GM19193 (cell line): ENCODE data around the gene PARP6.

Experiments used
- POLR2A ChIP-seq: IDR thresholded peaks from 4 replicates; pipeline ENCODE4 v1.6.1; 2011; ENCODE audit not compliant: insufficient read depth, insufficient read length; ENCODE audit errors: extremely low read depth

PARP6 gene, protein sequence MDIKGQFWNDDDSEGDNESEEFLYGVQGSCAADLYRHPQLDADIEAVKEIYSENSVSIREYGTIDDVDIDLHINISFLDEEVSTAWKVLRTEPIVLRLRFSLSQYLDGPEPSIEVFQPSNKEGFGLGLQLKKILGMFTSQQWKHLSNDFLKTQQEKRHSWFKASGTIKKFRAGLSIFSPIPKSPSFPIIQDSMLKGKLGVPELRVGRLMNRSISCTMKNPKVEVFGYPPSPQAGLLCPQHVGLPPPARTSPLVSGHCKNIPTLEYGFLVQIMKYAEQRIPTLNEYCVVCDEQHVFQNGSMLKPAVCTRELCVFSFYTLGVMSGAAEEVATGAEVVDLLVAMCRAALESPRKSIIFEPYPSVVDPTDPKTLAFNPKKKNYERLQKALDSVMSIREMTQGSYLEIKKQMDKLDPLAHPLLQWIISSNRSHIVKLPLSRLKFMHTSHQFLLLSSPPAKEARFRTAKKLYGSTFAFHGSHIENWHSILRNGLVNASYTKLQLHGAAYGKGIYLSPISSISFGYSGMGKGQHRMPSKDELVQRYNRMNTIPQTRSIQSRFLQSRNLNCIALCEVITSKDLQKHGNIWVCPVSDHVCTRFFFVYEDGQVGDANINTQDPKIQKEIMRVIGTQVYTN

DNA sequence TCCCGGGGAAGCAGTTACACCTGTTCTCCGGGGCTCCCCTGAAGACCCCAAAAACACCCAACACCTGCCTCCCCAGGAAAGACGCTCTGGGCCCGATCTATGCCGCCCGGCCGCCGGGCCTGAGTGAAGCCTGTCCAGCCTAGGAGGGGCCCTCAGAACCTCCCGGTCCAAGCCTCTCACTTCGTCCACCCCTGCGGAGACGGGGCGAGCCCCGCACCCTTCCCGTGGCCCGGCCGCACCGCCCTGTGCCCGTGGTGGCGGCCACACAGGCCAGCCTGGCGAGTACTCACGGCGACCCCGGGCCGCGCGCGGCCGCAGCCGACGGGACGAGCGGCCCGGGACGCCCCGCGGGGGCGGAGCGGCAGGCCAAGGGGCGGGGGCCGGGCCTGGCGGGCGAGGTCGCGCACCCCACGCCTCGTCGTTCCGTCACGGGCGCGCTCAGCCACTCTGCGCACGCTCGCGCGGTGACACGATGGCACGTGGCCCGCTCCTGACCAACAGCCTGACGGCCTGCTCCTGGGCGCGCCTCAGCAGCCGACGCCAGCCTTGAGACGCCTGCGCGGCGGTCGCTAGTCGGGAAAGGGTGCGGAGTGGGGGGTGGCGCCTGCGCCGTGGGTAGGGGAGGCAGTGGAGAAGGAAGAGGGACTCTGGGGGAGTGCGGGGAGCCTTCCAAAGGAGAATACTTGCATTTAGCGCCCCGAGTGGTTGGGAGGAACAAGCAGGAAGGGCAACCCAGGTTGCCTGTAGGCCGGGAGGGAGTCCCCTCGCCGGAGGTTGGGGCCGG, at the start of gene PARP6:
Gene PARP6 (minus strand): TSS at position 342 of the 784 bp plus-strand sequence. CDS start 5,077 bp downstream, outside the sequence.
- TF ChIP-seq POLR2A, result peak; percentile 73

DNA sequence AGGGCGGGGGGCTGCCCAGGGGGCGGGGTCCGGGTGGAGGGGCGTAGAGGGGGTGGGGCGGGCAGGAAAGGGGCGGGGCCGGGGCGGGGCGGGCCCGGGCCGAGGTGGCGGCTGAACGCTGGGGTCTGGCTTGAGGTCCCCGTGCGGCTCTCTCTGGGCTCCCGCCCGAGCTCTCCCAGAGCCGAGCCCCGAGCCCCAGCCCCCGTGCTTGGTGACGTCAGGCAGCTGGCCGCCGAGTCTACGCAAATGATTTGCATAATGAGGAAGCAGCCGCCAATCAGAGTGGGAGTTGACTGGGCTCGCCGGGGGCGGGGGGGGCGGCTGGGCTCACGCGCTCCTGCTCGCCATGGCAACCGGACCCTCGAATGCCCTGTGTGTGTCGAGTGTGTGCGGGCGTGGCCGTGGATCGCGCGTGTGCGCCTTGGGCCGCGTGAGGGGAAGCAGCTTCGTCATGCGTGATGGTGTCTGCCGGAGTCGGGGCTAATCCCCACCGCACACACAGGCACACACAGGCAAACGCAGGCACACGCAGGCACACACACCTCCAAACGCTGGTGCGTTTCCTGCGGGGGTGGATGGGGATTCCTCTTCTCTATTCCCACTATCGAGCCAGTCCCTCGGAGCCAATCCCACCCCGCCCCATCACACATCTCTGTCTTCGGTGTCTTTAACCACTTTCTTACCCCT, 47.8 kb upstream of the PARP6 start, which contains the start of gene CELF6:
Gene CELF6 (minus strand): TSS at position 173 of the 687 bp plus-strand sequence. CDS start 283 bp downstream, outside the sequence.
- TF ChIP-seq POLR2A, result peak; percentile 22

DNA sequence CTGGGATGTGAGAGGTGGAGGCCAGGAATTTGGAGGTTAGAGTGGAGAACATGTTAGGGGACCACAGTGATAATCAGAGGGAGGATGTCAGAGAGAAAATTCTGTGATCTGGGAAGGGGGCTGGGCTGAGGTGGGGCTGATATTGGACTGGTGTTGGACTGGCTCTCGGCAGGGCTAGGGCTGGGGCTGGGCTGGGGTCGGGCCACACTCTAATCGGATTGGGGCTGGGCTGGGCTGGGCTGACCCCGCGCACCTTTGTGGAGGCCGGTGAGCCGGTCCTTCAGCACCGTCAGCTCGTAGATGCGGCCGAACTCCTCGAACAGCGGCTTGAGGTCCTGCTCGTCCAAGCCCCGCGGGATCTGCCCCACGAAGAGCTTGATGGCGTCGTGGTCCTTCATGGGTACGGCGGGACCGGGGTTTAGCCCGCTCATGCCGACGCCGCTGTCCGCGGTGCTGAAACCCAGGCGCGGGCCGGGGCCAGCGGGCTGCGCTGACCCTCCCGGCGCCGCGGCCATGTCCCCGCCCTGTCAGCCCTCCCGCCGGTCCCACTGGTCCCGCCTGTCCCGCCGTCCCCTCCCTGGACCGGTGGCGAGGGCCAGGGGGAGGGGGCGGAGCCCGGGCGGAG, 47.1 kb upstream of the PARP6 start:
- no peak for TF ChIP-seq POLR2A

DNA sequence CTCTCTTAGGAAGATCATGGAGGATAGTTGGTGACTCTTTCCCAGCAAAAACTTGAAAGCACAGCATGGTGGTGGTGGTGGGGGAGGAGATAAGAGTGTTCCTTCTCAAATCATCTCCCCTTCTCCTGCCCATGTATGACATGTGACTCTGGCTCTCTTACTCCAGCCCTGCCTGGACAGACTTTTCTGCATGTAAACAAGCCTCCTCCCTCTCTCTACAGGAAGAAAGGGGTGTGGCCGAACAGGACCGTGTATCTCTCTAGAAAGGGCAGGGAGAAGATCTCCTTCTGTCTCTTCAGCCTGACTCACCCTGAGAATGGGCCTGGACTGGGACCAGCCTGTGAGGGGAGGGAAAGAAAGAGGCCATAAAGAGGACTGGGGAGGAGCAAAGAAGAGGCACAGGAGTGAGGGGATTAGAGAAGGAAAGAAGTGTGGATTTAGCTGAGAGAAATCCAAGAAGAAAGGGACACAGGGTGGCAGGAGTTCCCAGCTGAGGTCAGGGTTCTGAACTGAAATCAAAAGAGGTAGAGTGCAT, 46.1 kb upstream of the PARP6 start:
- no peak for TF ChIP-seq POLR2A

DNA sequence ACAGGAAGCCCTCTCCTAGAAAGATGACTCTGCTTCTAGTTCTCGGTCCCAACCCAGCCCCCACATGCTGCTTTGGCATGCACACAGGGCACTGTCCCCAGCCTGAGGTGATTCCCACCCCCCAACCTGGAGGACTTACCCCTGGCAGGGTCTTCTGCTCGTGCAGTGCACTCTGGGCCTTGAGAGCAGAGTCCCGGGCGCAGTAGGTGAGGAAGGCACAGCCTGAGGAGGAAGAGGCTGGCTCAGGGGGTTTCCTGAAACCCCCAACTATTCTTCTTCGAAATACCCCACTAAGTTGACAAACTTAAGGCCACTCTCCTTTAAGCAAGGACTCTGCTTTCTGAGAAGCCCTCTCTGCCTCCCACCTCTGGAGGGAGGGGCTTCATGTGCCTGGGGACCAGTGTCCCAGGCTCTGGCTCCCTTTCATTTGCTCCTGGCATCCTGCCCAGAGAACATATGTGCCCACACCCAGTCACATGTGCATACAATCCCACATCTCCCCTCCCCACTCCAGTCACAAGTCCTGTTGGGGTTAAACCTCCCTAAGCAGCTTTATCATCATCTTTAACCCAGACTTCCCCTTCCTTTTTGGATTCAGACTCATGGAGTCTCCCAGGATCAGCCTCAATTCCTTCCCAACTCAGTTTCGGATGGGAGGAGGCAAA, 43.5 kb upstream of the PARP6 start:
- TF ChIP-seq POLR2A, result no peak

DNA sequence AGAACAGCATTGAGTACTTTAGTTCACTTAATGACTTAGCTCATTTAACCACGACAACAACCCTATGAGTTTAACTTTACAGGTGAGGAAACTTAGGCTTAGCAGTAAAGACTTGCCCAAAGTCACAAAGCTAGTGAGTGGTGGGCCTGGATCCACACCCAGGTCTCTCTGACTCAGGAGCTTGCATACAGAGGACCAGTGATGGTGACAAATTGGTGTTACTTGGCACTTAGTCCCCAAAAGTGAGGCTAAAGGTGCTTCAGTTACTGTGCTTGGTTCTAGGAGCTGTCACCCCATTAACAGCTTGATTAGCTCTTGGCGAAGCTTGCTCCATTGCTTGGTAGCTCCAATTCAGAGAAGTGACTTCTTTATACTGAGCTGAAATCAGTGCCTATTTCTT, 41.5 kb upstream of the PARP6 start:
- no peak for TF ChIP-seq POLR2A

DNA sequence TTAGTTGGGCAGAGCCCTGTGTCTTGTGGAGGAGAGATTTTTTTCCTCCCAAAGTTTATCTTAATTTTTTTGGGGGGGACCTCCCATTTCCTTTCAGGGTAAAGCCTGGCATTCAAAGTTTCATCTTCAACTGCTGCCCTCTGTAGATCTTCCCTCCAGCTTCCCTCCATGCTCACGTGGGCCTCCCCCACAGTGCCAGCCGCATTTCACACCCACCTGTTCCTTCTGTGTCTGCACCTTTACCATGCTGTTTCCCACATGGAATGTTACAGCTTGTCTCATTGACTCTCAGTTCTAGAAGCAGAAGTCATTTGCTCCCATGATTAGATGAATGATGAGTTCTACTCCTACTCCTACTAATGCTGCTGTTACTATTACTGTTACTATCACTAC, 41.1 kb upstream of the PARP6 start:
- no peak for TF ChIP-seq POLR2A

DNA sequence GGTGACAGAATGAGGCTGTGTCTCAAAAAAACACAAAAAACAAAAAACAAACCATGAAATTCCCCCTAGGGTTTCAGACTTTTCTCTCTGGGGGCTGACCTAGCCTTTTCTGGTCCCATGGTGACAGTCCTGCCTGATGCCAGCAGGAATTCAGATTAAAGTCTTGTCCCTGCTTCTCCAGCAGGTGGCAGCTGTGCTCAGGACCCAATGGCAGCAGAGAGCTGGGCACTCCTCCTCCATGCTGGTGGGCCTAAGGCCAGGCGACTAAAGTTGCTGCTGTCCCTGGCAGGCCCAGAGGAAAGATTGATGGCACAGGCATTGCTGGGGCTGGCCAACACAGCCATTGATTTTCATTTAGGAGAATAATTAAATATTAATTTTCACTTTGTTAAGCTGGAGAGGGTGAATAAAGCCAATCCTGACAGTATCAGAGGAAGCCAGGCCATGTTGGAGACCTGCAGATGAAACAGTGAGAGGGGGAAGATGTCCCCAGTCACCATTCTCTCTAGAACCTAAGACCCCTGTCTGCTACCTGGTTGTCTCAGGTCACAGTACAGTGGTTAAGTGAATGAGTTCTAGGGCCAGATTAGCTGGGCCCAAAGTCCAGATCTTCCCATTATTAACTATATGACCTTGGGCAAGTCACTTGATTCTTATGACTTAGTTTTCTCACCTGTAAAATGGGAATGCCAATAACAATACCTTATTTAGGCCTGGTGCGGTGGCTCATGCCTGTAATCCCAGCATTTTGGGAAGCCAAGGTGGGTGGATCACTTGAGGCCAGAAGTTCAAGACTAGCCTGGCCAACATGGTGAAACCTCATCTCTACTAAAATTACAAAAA, 40.5 kb upstream of the PARP6 start:
- TF ChIP-seq POLR2A, result no peak

DNA sequence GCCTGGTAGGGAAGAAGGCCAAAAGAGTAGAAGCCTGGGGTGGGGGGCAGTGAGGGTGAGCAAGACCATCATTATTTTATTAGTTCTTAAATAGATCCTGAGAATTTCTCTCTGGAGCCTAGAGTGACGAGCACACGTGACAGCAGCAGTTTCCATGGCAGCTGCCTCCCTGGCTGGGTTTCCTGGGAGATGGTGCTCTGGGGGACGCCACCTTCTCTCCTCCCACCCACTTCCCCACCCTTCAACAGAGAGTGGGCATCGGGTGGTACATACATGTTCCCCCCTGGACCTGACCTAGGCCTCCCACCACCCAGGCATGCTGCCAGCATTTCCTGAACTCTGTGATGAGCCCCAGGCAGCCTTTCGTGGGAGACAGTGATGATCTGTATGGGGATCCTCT, 34.7 kb upstream of the PARP6 start:
- no peak for TF ChIP-seq POLR2A

DNA sequence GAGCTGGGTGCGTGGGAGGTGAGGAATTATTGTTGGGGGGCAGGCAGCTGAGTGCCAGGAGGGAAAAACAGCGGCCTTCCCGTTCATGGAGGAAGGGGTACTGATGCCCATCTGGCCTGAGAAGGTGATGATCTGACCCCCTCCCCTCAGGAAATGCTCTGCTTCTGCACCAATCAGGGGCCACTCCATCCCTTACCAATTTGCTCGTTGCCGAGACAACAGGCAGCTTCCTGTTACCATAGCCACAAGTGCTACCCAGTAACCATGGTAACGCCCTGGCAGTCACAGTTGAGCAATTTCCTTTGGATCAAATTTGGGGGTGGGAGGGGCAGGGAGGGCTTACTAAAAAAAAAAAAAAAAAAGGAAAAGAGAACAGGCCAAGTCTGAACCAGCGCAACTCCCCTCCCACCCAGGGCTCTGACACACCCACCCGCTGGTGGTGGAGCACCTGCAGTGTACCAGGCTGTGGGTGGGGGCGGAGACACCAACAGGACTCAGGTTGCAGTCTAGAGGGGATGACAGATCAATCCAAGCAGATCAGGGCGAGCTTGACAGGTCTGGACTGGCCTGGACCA, 33.9 kb upstream of the PARP6 start:
- TF ChIP-seq POLR2A, result no peak

DNA sequence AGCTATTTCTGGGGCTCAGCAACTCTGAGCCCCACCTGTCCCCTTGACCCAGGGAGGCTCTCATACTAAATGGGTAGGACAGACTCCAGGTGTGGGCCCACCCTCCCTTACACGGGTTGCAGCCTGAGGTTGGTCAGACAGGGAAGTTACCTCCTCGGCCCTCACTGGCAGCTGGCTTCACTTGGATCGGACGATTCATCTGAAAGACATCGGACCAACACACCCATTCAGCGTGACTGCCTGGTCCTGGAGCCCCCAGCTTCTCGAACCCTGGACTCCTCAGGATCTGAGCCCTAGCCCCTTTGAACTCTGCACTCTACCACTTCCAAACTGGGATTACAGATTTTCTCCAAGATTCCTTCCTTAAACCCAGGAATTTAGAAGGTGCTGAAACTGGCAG, 32.2 kb upstream of the PARP6 start:
- no peak for TF ChIP-seq POLR2A

DNA sequence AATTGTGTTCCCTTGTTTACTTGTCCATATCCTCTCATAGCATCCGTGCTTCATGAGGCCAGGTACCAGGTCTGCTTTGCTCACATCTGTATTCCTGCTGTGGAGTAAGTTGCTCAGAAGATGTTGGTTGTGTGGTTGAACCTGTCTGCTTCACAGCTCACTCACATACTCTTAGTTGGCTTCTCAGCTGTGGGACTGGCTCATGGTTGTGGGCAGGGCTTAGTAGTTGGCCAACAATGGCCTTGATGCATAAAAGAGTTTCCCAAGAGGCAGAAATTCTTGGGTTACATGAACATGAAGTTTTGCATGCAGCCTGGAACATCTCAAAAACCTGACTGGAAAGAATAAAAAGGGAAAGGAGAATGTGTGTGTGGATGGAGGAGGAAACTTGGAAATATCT, 30.6 kb upstream of the PARP6 start:
- TF ChIP-seq POLR2A, result no peak

DNA sequence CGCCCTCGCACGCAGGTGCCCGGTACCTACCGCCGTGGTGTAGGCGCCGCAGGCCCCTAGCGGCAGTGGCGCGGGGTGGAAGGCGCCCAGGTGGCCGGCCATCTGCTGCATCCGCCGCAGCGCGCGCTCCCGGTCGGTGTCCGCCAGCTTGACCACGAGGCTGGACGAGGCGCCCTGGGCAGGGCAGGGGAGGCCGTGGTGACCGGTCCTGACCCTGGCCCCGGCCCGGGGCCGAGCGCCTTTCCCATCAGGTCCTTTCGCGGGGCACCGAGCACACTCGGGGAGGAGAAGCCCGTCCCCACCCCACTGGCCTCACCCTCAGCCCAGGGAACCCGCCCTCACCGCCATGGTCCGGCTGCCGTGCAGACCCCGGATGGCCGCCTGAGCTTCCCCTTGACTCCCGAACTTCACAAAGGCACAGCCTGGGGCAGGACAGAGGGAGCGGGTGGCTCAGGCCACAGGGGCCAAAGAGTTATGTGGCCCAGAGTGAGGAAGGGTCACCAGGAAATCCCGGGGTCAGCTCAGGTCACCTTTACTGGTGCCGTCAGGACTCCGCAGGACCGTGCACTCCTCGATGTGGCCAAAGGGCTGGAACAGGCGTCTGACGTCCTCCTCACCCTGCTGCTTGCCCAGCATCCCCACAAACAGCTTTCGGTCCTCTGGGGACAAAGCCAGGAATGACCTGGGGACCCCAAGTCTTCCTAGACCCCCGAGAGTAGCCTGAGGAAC, 17.4 kb upstream of the PARP6 start:
- TF ChIP-seq POLR2A, result no peak
